K562 (cell line): Measurements from ENCODE around the gene SNAPC5. TPM values are rescaled to one million over a fixed set of nuclear protein-coding genes. Genes with fewer than 3 reads are reported as not detected.

ENCODE experiments used
- BRD9 ChIP-seq: fragments of 450-650 bp; IDR thresholded peaks from 2 replicates; pipeline ENCODE4 v1.6.1; 2018; ENCODE audit warnings: low read depth; ENCODE audit not compliant: partially characterized antibody
- CREB1 ChIP-seq, 2 experiments: sonication (generic) in 1 of 2; formaldehyde crosslinking in 1 of 2; IDR thresholded peaks; 2 replicates each; pipeline versions ENCODE4 v1.6.1 to v1.8.0; 2012 to 2022; ENCODE audit warnings: inconsistent platforms in 1 of 2, mild to moderate bottlenecking in 1 of 2, missing genetic modification reagents in 1 of 2, moderate library complexity in 1 of 2
- FOS ChIP-seq: IDR thresholded peaks from 3 replicates; pipeline ENCODE4 v1.6.1; 2011; ENCODE audit not compliant: insufficient read length; ENCODE audit errors: extremely low read depth
- GTF2F1 ChIP-seq: IDR thresholded peaks from 2 replicates; pipeline ENCODE4 v1.6.1; 2011; ENCODE audit warnings: low read depth, low read length, improper control_type of control experiment
- HDAC2 ChIP-seq: fragments of 450-650 bp; IDR thresholded peaks from 2 replicates; pipeline ENCODE4 v1.6.1; 2016; ENCODE audit warnings: mild to moderate bottlenecking
- MAFK ChIP-seq: IDR thresholded peaks from 2 replicates; pipeline ENCODE4 v1.6.1; 2011; ENCODE audit warnings: low read length, improper control_type of control experiment
- PHB2 ChIP-seq: fragments of 450-650 bp; IDR thresholded peaks from 2 replicates; pipeline ENCODE4 v1.6.1; 2017; ENCODE audit warnings: low read depth
- U2AF1 ChIP-seq: fragments of 200-400 bp; formaldehyde crosslinking; optimal IDR thresholded peaks from 2 replicates; pipeline ENCODE3; 2017; ENCODE audit warnings: mild to moderate bottlenecking, low read depth, low read length, moderate library complexity
- ZNF583 ChIP-seq: fragments of 250-450 bp; sonication (Bioruptor Pico); IDR thresholded peaks from 2 replicates; pipeline ENCODE4 v1.4.0; 2020
- polyA plus RNA-seq, 8 experiments: library from polyadenylated mRNA; depleted of rRNA in 4 of 8; stranded (reverse) in 5 of 8; unstranded in 3 of 8; fragments of >200 nt; fragmentation: Nextera tagmentation in 2 of 8; fragmentation: Illumina TruSeq in 1 of 8; extraction: Ambion mirVana in 2 of 8; extraction: Trizol in 1 of 8; gene quantifications; 2 replicates each; pipeline versions ENCODE4 v1.2.1 to v1.2.3, GENCODE V29; 2011 to 2014; ENCODE audit warnings: inconsistent platforms in 1 of 8, missing spikeins in 1 of 8
- total RNA-seq, 7 experiments: library from RNA; depleted of rRNA in 6 of 7; stranded (reverse); fragments of >200 nt in 6 of 7; fragmentation: Illumina TruSeq in 2 of 7; extraction: Trizol in 2 of 7; gene quantifications; 2 replicates each; pipeline versions ENCODE4 v1.2.1 to v1.2.3, GENCODE V29; 2011 to 2021; ENCODE audit warnings: low replicate concordance in 1 of 7
- TF ChIP-seq, protein P1 (sequence below): IDR thresholded peaks from 3 replicates; pipeline ENCODE4 v1.6.1; 2011; ENCODE audit warnings: borderline replicate concordance, mild to moderate bottlenecking, moderate library complexity; ENCODE audit not compliant: insufficient read length; ENCODE audit errors: extremely low read depth
- TF ChIP-seq, protein P2 (sequence below): sonication (generic); formaldehyde crosslinking; IDR thresholded peaks from 2 replicates; pipeline ENCODE4 v1.8.1; 2022; ENCODE audit warnings: missing genetic modification reagents
- TF ChIP-seq, protein P3 (sequence below), 2 experiments: fragments of 450-650 bp; formaldehyde crosslinking in 1 of 2; IDR thresholded peaks; 2 replicates each; pipeline versions ENCODE4 v1.4.0 to v1.6.1; 2014 to 2020; ENCODE audit warnings: mild to moderate bottlenecking in 2 of 2, borderline replicate concordance in 1 of 2, low read depth in 1 of 2

SNAPC5 gene
- total and polyA plus RNA-seq, 9 of the 15 experiments (the other 6 are each of a cell fraction or from before 2014, with no cell fraction given) = 52.8 to 155 (median 96.5) TPM

- TF ChIP-seq, protein P1, sequence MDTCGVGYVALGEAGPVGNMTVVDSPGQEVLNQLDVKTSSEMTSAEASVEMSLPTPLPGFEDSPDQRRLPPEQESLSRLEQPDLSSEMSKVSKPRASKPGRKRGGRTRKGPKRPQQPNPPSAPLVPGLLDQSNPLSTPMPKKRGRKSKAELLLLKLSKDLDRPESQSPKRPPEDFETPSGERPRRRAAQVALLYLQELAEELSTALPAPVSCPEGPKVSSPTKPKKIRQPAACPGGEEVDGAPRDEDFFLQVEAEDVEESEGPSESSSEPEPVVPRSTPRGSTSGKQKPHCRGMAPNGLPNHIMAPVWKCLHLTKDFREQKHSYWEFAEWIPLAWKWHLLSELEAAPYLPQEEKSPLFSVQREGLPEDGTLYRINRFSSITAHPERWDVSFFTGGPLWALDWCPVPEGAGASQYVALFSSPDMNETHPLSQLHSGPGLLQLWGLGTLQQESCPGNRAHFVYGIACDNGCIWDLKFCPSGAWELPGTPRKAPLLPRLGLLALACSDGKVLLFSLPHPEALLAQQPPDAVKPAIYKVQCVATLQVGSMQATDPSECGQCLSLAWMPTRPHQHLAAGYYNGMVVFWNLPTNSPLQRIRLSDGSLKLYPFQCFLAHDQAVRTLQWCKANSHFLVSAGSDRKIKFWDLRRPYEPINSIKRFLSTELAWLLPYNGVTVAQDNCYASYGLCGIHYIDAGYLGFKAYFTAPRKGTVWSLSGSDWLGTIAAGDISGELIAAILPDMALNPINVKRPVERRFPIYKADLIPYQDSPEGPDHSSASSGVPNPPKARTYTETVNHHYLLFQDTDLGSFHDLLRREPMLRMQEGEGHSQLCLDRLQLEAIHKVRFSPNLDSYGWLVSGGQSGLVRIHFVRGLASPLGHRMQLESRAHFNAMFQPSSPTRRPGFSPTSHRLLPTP = no peak
- TF ChIP-seq CREB1 (IDR thresholded peaks at IDR 0.05) (peak; percentile 97), CREB1 (CRISPR knock-in tag; IDR thresholded peaks at IDR 0.05) (peak; percentile 98), ZNF583 (CRISPR knock-in tag) (no peak), MAFK (no peak), HDAC2 (peak; percentile 73; the same call in 1 of the 2 replicates), BRD9 (peak; percentile 30), U2AF1 (peak; percentile 67), PHB2 (no peak), FOS (no peak), GTF2F1 (no peak)
- TF ChIP-seq, protein P2, sequence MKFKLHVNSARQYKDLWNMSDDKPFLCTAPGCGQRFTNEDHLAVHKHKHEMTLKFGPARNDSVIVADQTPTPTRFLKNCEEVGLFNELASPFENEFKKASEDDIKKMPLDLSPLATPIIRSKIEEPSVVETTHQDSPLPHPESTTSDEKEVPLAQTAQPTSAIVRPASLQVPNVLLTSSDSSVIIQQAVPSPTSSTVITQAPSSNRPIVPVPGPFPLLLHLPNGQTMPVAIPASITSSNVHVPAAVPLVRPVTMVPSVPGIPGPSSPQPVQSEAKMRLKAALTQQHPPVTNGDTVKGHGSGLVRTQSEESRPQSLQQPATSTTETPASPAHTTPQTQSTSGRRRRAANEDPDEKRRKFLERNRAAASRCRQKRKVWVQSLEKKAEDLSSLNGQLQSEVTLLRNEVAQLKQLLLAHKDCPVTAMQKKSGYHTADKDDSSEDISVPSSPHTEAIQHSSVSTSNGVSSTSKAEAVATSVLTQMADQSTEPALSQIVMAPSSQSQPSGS = no peak
- TF ChIP-seq, protein P3, sequence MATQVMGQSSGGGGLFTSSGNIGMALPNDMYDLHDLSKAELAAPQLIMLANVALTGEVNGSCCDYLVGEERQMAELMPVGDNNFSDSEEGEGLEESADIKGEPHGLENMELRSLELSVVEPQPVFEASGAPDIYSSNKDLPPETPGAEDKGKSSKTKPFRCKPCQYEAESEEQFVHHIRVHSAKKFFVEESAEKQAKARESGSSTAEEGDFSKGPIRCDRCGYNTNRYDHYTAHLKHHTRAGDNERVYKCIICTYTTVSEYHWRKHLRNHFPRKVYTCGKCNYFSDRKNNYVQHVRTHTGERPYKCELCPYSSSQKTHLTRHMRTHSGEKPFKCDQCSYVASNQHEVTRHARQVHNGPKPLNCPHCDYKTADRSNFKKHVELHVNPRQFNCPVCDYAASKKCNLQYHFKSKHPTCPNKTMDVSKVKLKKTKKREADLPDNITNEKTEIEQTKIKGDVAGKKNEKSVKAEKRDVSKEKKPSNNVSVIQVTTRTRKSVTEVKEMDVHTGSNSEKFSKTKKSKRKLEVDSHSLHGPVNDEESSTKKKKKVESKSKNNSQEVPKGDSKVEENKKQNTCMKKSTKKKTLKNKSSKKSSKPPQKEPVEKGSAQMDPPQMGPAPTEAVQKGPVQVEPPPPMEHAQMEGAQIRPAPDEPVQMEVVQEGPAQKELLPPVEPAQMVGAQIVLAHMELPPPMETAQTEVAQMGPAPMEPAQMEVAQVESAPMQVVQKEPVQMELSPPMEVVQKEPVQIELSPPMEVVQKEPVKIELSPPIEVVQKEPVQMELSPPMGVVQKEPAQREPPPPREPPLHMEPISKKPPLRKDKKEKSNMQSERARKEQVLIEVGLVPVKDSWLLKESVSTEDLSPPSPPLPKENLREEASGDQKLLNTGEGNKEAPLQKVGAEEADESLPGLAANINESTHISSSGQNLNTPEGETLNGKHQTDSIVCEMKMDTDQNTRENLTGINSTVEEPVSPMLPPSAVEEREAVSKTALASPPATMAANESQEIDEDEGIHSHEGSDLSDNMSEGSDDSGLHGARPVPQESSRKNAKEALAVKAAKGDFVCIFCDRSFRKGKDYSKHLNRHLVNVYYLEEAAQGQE (IDR thresholded peaks at IDR 0.05; ENCODE audit: borderline replicate concordance) = peak; percentile 56; the same call in 1 of the 2 replicates
- TF ChIP-seq, protein P3 (CRISPR knock-in tag; IDR thresholded peaks at IDR 0.05; ENCODE audit: low read depth) = no peak; the same call in 1 of the 2 replicates
Measured at GRCh38 chr15:66497502-66498455, at the start of gene SNAPC5 (continued).
